Fibroblast of peridontal ligament (primary cell): ENCODE measurements around the gene CEP19.
"Not testable (repeated sequence)": the region's sequence is repeated elsewhere in the genome, so short reads cannot be mapped to it uniquely, and the experiment has no call there.

Source experiments
- DNase-seq: peaks from one replicate; pipeline ENCODE4 v3.0.0-alpha.2; 2010; ENCODE audit errors: extremely low read depth

Gene CEP19

GRCh38 chr3:196711838-196712513, at the start of gene CEP19, which contains the start of gene PIGX:
Gene CEP19 (minus strand): TSS chr3:196712250. CDS start chr3:196708657, 3,593 bp downstream.
Gene PIGX (plus strand): TSS chr3:196712377.
- peak; percentile 74 for DNase-seq

DNA sequence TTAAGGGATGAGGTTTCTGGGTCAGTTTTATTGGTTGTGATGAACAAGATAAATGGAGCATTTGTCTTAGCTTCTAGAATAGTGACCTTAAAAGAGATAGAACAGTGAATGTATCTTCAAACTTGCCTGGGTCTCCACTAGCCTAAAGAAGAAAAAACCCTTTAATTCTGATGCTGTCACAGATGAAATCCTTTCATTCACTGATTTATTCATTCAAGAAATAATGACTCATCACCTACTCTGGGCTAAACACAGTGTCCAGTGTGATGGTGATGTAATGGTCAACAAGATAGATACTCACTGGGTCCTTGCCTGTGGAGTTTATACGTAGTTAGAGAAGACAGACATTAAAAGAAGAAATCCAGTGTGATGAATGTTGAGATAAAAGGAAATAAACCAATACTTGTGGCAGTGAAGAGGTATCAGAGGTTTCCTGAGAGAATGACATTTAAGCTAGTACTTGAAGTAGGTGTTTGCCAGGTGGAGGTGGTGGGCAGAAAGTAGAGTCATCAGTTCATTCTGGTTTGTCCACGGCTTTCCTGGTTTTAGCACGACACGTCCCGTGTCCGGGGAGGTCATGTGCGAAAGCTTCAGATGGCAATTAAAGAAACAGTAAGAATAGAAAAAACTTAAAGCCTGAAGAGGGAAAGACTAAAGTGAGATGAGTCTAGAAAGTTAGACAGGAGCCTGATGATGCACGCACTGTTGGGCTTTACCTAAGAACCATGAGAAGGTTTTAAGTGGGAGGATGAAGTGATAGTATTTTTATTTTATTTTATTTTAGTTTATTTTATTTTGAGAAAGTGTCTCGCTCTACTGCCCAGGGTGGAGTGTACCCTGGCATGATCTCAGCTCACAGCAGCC, 46.1 kb upstream of the CEP19 start:
- DNase-seq: peak; percentile 79

GRCh38 chr3:196756732-196757131, 44.7 kb upstream of the CEP19 start:
- DNase-seq: no peak

- DNase-seq: peak; percentile 23
Measured at GRCh38 chr3:196754091-196754981, 42.3 kb upstream of the CEP19 start.

- DNase-seq: no peak
Measured at GRCh38 chr3:196753201-196753600, 41.2 kb upstream of the CEP19 start.

GRCh38 chr3:196749125-196749524, 37.1 kb upstream of the CEP19 start:
- DNase-seq: no peak

DNA sequence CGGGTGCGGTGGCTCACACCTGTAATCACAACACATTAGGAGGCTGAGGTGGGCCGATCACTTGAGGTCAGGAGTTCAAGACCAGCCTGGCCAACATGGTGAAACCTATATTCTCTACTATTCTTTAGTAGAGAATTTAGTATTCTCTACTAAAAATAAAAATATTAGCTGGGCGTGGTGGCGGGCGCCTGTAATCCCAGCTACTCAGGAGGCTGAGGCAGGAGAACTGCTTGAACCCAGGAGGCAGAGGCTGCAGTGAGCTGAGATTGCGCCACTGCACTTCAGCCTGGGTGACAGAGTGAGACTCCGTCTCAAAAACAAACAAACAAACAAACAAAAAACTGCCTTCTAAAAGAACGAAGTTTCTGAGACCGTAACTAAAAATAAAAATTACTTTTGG, 31.5 kb upstream of the CEP19 start:
- not testable (repeated sequence) for DNase-seq

DNA sequence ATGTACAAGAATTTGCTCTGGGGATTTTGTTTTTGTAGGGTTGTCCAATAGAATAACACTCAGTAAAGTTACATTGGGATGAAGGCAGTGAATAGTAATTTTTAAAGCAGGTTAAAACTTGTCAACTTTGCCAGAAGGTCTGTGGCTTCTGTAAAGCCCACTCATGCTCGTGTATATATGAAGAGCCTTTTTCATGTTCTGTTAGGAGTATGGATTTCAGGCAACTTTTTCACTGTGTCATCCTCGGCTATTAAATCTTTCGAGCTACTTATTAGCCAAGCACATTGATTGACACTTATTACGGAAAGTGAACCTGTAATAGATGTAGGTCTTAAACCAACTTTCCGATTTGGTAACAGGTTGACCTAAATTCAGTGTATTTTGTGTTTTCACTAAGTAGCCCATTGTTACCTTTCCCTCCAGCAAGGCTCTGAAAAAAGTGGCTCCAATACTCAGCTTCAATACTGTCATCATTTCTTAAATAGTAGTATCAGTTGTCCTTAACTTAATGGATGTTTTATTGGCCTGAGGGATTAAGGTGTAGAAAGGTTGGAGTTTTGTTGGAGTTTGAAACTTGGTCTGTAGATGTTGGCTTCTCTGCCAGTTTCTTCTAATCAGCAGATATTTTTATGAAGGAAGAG, 29.3 kb upstream of the CEP19 start:
- DNase-seq: no peak

GRCh38 chr3:196740481-196741248, 28.6 kb upstream of the CEP19 start:
- peak; percentile 64 for DNase-seq

- DNase-seq: peak; percentile 72
Measured at GRCh38 chr3:196739671-196740480, 27.8 kb upstream of the CEP19 start, which contains the start of gene PAK2. Gene PAK2 (plus strand): TSS chr3:196739857. CDS start chr3:196782647, 42,790 bp downstream.

GRCh38 chr3:196737655-196738054, 25.6 kb upstream of the CEP19 start:
- no peak for DNase-seq

GRCh38 chr3:196736670-196737374, 24.8 kb upstream of the CEP19 start:
- no peak for DNase-seq

GRCh38 chr3:196735751-196736150, 23.7 kb upstream of the CEP19 start:
- peak; percentile 26 for DNase-seq

DNA sequence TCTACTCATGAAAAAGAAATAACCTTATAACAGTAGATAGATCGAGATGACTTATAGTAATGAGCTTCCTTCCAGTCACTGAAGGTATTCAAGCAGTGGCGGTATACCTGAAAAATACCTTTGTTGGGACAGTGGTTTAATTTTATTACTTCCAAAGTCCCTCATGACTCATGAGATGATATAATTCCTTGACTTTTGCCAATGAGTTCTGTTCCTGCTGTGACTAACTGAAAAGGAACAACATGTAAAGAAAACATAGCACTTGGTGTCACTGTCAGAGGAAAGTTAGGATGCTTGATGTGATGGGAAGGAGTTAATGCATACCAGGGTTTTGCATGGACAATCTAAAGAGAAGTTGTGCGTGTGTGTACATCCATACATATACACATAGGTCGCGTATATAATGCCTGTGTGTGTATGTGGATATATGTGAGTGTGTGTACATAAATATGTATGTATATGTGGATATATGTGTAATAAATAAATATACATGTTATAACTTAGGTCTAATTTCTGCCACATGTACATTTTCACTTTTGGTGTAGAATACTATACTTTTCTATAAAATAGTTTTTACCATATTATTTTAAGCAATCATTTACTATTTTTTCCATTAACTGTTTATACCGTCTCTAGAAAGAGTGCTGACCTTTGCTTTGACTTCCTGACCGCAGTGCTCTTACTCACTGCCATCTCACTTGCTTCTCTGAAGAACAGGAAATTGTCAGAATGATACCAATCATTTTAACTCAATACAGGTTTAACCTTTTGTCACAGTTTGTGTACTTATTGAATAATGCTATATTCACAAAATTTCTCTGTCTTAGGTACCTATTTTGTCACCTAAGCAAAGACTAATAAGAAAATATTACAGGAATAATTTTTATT, 15.0 kb upstream of the CEP19 start:
- DNase-seq: peak; percentile 22

- no peak for DNase-seq
Measured at GRCh38 chr3:196721097-196721496, 9.0 kb upstream of the CEP19 start.

- DNase-seq: not testable (repeated sequence)
Measured at GRCh38 chr3:196717162-196717561, 5.1 kb upstream of the CEP19 start.

GRCh38 chr3:196712514-196713413, 714 bp upstream of the CEP19 start:
- peak; percentile 61 for DNase-seq
